Measurements from ENCODE around the gene STX16. TPM values are rescaled to one million over a fixed set of nuclear protein-coding genes. Genes with fewer than 3 reads are reported as not detected.
A peak's percentile ranks its signal among the peaks of the same experiment; 100 is the strongest.

STX16 gene
- total and polyA plus RNA-seq, 2 donors (not counting 1 experiment from before 2014, with no cell fraction given) = 39.3 to 64.9 TPM

DNA sequence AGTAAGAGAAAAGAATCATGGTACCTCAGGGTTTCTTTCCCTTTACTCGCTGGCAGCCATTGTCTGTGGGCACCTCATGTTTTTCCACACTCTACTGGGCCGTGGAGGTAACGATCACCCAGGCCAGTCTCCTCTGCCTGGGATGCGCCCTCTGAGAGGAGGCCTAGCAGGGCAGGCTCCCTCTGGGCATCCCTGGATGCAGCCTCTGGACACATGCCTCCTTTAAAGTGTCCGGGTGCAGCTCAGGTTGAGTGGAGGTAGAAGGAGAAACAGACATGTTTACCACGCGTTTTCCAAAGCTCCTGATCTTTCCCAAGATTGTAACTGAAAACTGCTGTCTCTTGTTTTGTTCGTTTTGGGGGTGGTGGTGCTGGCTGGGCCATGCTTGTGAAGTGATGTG, 27.7 kb downstream of the STX16 start:
- no peak for DNase-seq (ENCODE audit: low read depth in 2 of 2)
- no peaks in the 10 kb centered on the region for H3K4me1 ChIP-seq (ENCODE audit: control insufficient read depth, extremely low read depth, insufficient read depth, low read length)
- no peak overlapping the region for H3K9ac ChIP-seq (ENCODE audit: insufficient read depth, low read length)
- H4K20me1 ChIP-seq (ENCODE audit: control insufficient read depth, extremely low read depth, insufficient read depth, low read length) = no peaks in the 10 kb centered on the region
- H3K36me3 ChIP-seq (ENCODE audit: control insufficient read depth, insufficient read depth, low read length) = peaks cover 2% of the 10 kb centered on the region
- no peak overlapping the region for H3K4me3 ChIP-seq (replicated peaks in 1 of 4; ENCODE audit: control extremely low read depth in 1 of 4, insufficient read depth in 1 of 4, low read depth in 3 of 4, low read length in 4 of 4)
- TF ChIP-seq EZH2 (IDR thresholded peaks at IDR 0.05; ENCODE audit: low read length, missing control alignments) = no peak
- TF ChIP-seq, protein P1, sequence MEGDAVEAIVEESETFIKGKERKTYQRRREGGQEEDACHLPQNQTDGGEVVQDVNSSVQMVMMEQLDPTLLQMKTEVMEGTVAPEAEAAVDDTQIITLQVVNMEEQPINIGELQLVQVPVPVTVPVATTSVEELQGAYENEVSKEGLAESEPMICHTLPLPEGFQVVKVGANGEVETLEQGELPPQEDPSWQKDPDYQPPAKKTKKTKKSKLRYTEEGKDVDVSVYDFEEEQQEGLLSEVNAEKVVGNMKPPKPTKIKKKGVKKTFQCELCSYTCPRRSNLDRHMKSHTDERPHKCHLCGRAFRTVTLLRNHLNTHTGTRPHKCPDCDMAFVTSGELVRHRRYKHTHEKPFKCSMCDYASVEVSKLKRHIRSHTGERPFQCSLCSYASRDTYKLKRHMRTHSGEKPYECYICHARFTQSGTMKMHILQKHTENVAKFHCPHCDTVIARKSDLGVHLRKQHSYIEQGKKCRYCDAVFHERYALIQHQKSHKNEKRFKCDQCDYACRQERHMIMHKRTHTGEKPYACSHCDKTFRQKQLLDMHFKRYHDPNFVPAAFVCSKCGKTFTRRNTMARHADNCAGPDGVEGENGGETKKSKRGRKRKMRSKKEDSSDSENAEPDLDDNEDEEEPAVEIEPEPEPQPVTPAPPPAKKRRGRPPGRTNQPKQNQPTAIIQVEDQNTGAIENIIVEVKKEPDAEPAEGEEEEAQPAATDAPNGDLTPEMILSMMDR (conservative IDR thresholded peaks at IDR 0.05 in 1 of 2, IDR thresholded peaks at IDR 0.05 in 1 of 2; ENCODE audit: low read depth in 1 of 2, low read length in 2 of 2) = no peak
- no peaks in the 10 kb centered on the region for H3K79me2 ChIP-seq (ENCODE audit: control insufficient read depth, insufficient read depth, low read length)
- no peaks in the 10 kb centered on the region for H3K9me3 ChIP-seq (ENCODE audit: control insufficient read depth, insufficient read depth, low read depth, low read length)
- H3K27ac ChIP-seq (ENCODE audit: insufficient read depth, low read length) = no peak overlapping the region
- H3K27me3 ChIP-seq (ENCODE audit: control insufficient read depth, insufficient read depth, low read length) = no peaks in the 10 kb centered on the region
- no peak overlapping the region for H3K4me2 ChIP-seq (ENCODE audit: extremely low read depth, insufficient read depth, low read length)
- H2AFZ ChIP-seq (ENCODE audit: low read length) = no peak overlapping the region

DNA sequence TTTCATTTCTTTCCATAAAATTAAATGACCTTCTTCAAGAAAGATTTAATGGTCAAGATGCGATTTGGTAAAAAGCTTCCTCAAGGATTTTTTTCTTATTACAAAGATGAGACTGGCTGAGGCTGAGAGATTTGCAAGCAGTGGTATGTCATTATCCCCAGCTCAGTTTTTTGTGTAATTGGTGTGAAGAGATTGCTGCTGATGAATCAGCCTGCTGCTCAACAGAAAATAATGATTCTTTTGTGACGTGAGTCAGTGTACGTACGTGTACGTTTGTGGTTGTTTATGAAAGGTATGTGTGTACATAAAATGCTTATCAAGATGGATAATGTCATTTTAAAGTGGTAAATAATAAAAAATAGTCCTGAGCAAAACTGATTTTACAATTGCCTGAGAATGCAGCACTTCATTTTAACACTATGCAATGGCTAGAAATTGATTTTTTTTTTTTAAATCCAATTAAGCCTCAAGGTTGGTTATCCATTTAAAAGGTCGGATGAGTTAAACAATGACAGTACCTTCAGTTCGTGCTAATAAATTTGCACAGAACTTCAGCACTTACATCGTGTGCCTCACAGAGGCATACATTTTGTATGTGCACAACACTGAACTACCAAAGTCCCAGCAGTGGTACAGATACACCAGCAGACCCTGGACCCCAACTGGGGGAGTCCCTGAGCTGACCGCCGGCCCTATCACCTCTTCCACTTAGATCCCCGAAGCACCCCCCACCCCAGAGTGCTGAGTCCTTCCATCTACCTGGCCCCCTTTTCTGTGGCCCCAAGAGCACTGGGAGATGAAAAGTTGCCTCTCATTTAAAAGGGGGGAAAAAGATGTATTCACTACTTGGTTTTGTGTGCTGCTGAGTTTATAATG, 31.8 kb downstream of the STX16 start:
- H3K27me3 ChIP-seq (ENCODE audit: control insufficient read depth, insufficient read depth, low read length) = no peaks in the 10 kb centered on the region
- no peaks in the 10 kb centered on the region for H3K9me3 ChIP-seq (ENCODE audit: control insufficient read depth, insufficient read depth, low read depth, low read length)
- H2AFZ ChIP-seq (ENCODE audit: low read length) = no peak overlapping the region
- peak in 1 of 2 donors; percentile 81 for DNase-seq (ENCODE audit: low read depth in 2 of 2)
- H3K9ac ChIP-seq (ENCODE audit: insufficient read depth, low read length) = no peak overlapping the region
- no peaks in the 10 kb centered on the region for H3K4me1 ChIP-seq (ENCODE audit: control insufficient read depth, extremely low read depth, insufficient read depth, low read length)
- H3K36me3 ChIP-seq (ENCODE audit: control insufficient read depth, insufficient read depth, low read length) = peaks cover 2% of the 10 kb centered on the region
- TF ChIP-seq EZH2 (IDR thresholded peaks at IDR 0.05; ENCODE audit: low read length, missing control alignments) = no peak
- TF ChIP-seq, protein P1 (conservative IDR thresholded peaks at IDR 0.05 in 1 of 2, IDR thresholded peaks at IDR 0.05 in 1 of 2; ENCODE audit: low read depth in 1 of 2, low read length in 2 of 2) = no peak
- no peak overlapping the region for H3K4me2 ChIP-seq (ENCODE audit: extremely low read depth, insufficient read depth, low read length)
- no peaks in the 10 kb centered on the region for H3K79me2 ChIP-seq (ENCODE audit: control insufficient read depth, insufficient read depth, low read length)
- no peaks in the 10 kb centered on the region for H4K20me1 ChIP-seq (ENCODE audit: control insufficient read depth, extremely low read depth, insufficient read depth, low read length)
- H3K4me3 ChIP-seq (replicated peaks in 1 of 4; ENCODE audit: control extremely low read depth in 1 of 4, insufficient read depth in 1 of 4, low read depth in 3 of 4, low read length in 4 of 4) = no peak overlapping the region
- no peak overlapping the region for H3K27ac ChIP-seq (ENCODE audit: insufficient read depth, low read length)

DNA sequence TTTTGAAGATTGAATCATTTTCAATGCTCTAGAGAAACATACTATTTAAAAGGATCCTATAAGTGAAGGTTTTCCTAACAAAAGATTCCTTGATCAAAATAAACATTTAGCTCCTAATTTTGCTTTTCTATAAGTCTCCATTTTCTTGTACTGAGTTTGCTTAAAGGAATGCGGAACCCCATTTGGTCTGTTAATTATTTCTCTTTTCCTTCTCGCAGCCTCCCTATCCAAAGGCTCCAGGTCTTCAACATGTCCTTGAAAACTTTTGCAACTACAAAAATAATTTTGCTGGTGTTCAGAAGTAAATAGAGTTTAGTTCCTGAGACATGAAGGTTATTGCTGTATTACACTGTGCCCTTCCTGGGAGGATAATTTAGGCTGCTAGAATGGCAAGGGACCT, 33.2 kb downstream of the STX16 start:
- Histone ChIP-seq H3K27me3 (ENCODE audit: control insufficient read depth, insufficient read depth, low read length) (no peaks in the 10 kb centered on the region), H2AFZ (ENCODE audit: low read length) (no peak overlapping the region)
- DNase-seq (ENCODE audit: low read depth in 2 of 2) = no peak

More for the DNA sequence above, 33.2 kb downstream of the STX16 start:
- Histone ChIP-seq H3K9me3 (ENCODE audit: control insufficient read depth, insufficient read depth, low read depth, low read length) (no peaks in the 10 kb centered on the region), H3K79me2 (ENCODE audit: control insufficient read depth, insufficient read depth, low read length) (no peaks in the 10 kb centered on the region), H3K9ac (ENCODE audit: insufficient read depth, low read length) (no peak overlapping the region), H3K4me3 (replicated peaks in 1 of 4; ENCODE audit: control extremely low read depth in 1 of 4, insufficient read depth in 1 of 4, low read depth in 3 of 4, low read length in 4 of 4) (no peak overlapping the region), H3K4me1 (ENCODE audit: control insufficient read depth, extremely low read depth, insufficient read depth, low read length) (no peaks in the 10 kb centered on the region), H3K4me2 (ENCODE audit: extremely low read depth, insufficient read depth, low read length) (no peak overlapping the region), H4K20me1 (ENCODE audit: control insufficient read depth, extremely low read depth, insufficient read depth, low read length) (no peaks in the 10 kb centered on the region), H3K36me3 (ENCODE audit: control insufficient read depth, insufficient read depth, low read length) (peaks cover 2% of the 10 kb centered on the region), H3K27ac (ENCODE audit: insufficient read depth, low read length) (no peak overlapping the region)
- no peak for TF ChIP-seq EZH2 (IDR thresholded peaks at IDR 0.05; ENCODE audit: low read length, missing control alignments)
- TF ChIP-seq, protein P1 (conservative IDR thresholded peaks at IDR 0.05 in 1 of 2, IDR thresholded peaks at IDR 0.05 in 1 of 2; ENCODE audit: low read depth in 1 of 2, low read length in 2 of 2) = no peak
